ENCODE results near the gene CSMD2.

CSMD2 gene

GRCh38 chr1:33609739-33610138 lies 555.3 kb downstream of the CSMD2 start:
- TF ChIP-seq CTCF (IDR thresholded peaks at IDR 0.05; ENCODE audit: control insufficient read depth, extremely low read depth, insufficient read depth), result no peak
- no peak for DNase-seq (ENCODE audit: low read depth)
- no peak overlapping the region for H3K4me3 ChIP-seq (ENCODE audit: low read depth, low read length)

- DNase-seq (ENCODE audit: low read depth), result no peak
These were observed 556.1 kb downstream of the CSMD2 start for GRCh38 chr1:33608825-33609400.

GRCh38 chr1:33607444-33608005 lies 557.5 kb downstream of the CSMD2 start:
- no peak overlapping the region for H3K4me3 ChIP-seq (ENCODE audit: low read depth, low read length)
- no peak for TF ChIP-seq CTCF (IDR thresholded peaks at IDR 0.05; ENCODE audit: control insufficient read depth, extremely low read depth, insufficient read depth)
- DNase-seq (ENCODE audit: low read depth), result no peak

More at GRCh38 chr1:33608825-33609400, 556.1 kb downstream of the CSMD2 start:
- H3K4me3 ChIP-seq (ENCODE audit: low read depth, low read length), result no peak overlapping the region
- TF ChIP-seq CTCF (IDR thresholded peaks at IDR 0.05; ENCODE audit: control insufficient read depth, extremely low read depth, insufficient read depth), result no peak

- no peak for TF ChIP-seq CTCF (IDR thresholded peaks at IDR 0.05; ENCODE audit: control insufficient read depth, extremely low read depth, insufficient read depth)
- no peak overlapping the region for H3K4me3 ChIP-seq (ENCODE audit: low read depth, low read length)
These were observed 558.8 kb downstream of the CSMD2 start for GRCh38 chr1:33606272-33606671.

GRCh38 chr1:33602271-33602670 lies 562.8 kb downstream of the CSMD2 start:
- no peak for TF ChIP-seq CTCF (IDR thresholded peaks at IDR 0.05; ENCODE audit: control insufficient read depth, extremely low read depth, insufficient read depth)
- no peak for DNase-seq (ENCODE audit: low read depth)
- H3K4me3 ChIP-seq (ENCODE audit: low read depth, low read length), result no peak overlapping the region

More at GRCh38 chr1:33606272-33606671, 558.8 kb downstream of the CSMD2 start:
- DNase-seq (ENCODE audit: low read depth), result no peak

GRCh38 chr1:33601751-33602150 lies 563.3 kb downstream of the CSMD2 start:
- H3K4me3 ChIP-seq (ENCODE audit: low read depth, low read length), result no peak overlapping the region
- TF ChIP-seq CTCF (IDR thresholded peaks at IDR 0.05; ENCODE audit: control insufficient read depth, extremely low read depth, insufficient read depth), result no peak
- DNase-seq (ENCODE audit: low read depth), result no peak

Data from LNCaP clone FGC (cell line).